IMR-90 (cell line): ENCODE data around the gene SAMM50. TPM values are rescaled to one million over a fixed set of nuclear protein-coding genes. Genes with fewer than 3 reads are reported as not detected.

Source experiments
- ATAC-seq: fragments of 200-7000 bp; cut with Tn5 transposase; 2 replicates; pipeline ENCODE4 v1.9.1; 2020; ENCODE audit warnings: low read depth, mild to moderate bottlenecking, moderate library complexity
- BruUV-seq: library from RNA; stranded (reverse); fragments of 400-500 nt; replicated peaks from 2 replicates; lab custom pipeline; 2021; lab: Mats Ljungman, UMichigan
- CTCF ChIA-PET: fragments of 300-600 bp; formaldehyde crosslinking; extraction: SDS; loops from one replicate; lab custom pipeline; 2021; ENCODE audit warnings: antibody characterized with exemption; lab: Yijun Ruan, JAX
- POLR2A ChIA-PET: fragments of 300-600 bp; sonication (Branson Sonifier 250); formaldehyde crosslinking; loops from one replicate; lab custom pipeline; 2022; ENCODE audit warnings: antibody characterized with exemption; ENCODE audit not compliant: unreplicated experiment; lab: Charles Lee
- DNase-seq: peaks from one replicate; pipeline ENCODE4 v3.0.0; 2013
- H2AFZ ChIP-seq: replicated peaks from 2 replicates; pipeline ENCODE3; 2013; ENCODE audit warnings: low read length, mild to moderate bottlenecking; ENCODE audit not compliant: poor library complexity
- H2AK5ac ChIP-seq: 2 replicates; pipeline ENCODE4 v1.6.1; 2013; ENCODE audit warnings: low read depth, low read length, inconsistent platforms
- H2AK9ac ChIP-seq: replicated peaks from 2 replicates; pipeline ENCODE3; 2013; ENCODE audit warnings: mild to moderate bottlenecking, low read depth, low read length, moderate library complexity; ENCODE audit not compliant: poor library complexity
- H2BK120ac ChIP-seq: 2 replicates; pipeline ENCODE4 v1.6.1; 2013; ENCODE audit warnings: low read depth, low read length, inconsistent platforms
- H2BK15ac ChIP-seq: 3 replicates; pipeline ENCODE4 v1.6.1; 2013; ENCODE audit warnings: low read depth, low read length, inconsistent platforms
- H2BK20ac ChIP-seq: 2 replicates; pipeline ENCODE4 v1.6.1; 2013; ENCODE audit warnings: low read depth, mild to moderate bottlenecking, inconsistent platforms, low read length, moderate library complexity
- H2BK5ac ChIP-seq: 2 replicates; pipeline ENCODE4 v1.6.1; 2013; ENCODE audit warnings: mild to moderate bottlenecking, low read depth, low read length, inconsistent platforms; ENCODE audit not compliant: poor library complexity, severe bottlenecking
- H3K14ac ChIP-seq: replicated peaks from 2 replicates; pipeline ENCODE4 v1.6.1; 2013; ENCODE audit warnings: low read depth, low read length, inconsistent platforms
- H3K18ac ChIP-seq: 2 replicates; pipeline ENCODE4 v1.6.1; 2013; ENCODE audit warnings: low read depth, low read length, control low read depth
- H3K23ac ChIP-seq: 2 replicates; pipeline ENCODE4 v1.6.1; 2013; ENCODE audit warnings: low read depth, low read length, inconsistent platforms
- H3K27ac ChIP-seq: 2 replicates; pipeline ENCODE4 v1.5.1; 2013; ENCODE audit warnings: mild to moderate bottlenecking, control low read depth, low read length; ENCODE audit not compliant: insufficient read depth
- H3K27me3 ChIP-seq: 2 replicates; pipeline ENCODE4 v1.6.1; 2013; ENCODE audit warnings: low read length; ENCODE audit not compliant: control insufficient read depth, insufficient read depth
- H3K36me3 ChIP-seq: 2 replicates; pipeline ENCODE4 v1.6.1; 2013; ENCODE audit warnings: low read length, mixed read lengths; ENCODE audit not compliant: control insufficient read depth, insufficient read depth
- H3K4ac ChIP-seq: 2 replicates; pipeline ENCODE4 v1.6.1; 2013; ENCODE audit warnings: low read depth, low read length, inconsistent platforms
- H3K4me1 ChIP-seq: 2 replicates; pipeline ENCODE4 v1.6.1; 2013; ENCODE audit warnings: low read length, mixed read lengths; ENCODE audit not compliant: control insufficient read depth, insufficient read depth
- H3K4me2 ChIP-seq: 2 replicates; pipeline ENCODE4 v1.6.1; 2013; ENCODE audit warnings: low read depth, mild to moderate bottlenecking, control low read depth, low read length, moderate library complexity
- H3K4me3 ChIP-seq: 2 replicates; pipeline ENCODE4 v1.5.1; 2013; ENCODE audit warnings: low read depth, mild to moderate bottlenecking, control low read depth, low read length, moderate library complexity; ENCODE audit not compliant: insufficient read depth
- H3K56ac ChIP-seq: 2 replicates; pipeline ENCODE4 v1.6.1; 2013; ENCODE audit warnings: low read length, inconsistent platforms; ENCODE audit not compliant: insufficient read depth; ENCODE audit errors: extremely low read depth
- H3K79me1 ChIP-seq, 2 experiments: 2 replicates each; pipeline ENCODE4 v1.6.1; 2013; ENCODE audit warnings: low read length in 2 of 2, inconsistent platforms in 1 of 2, low read depth in 1 of 2
- H3K9ac ChIP-seq: 2 replicates; pipeline ENCODE4 v1.6.1; 2013; ENCODE audit warnings: low read depth, low read length, control low read depth
- H3K9me1 ChIP-seq: 2 replicates; pipeline ENCODE4 v1.6.1; 2013; ENCODE audit warnings: low read length, inconsistent platforms; ENCODE audit not compliant: insufficient read depth
- H3K9me3 ChIP-seq: 2 replicates; pipeline ENCODE4 v1.6.1; 2013; ENCODE audit warnings: low read length; ENCODE audit not compliant: control insufficient read depth, insufficient read depth
- H4K20me1 ChIP-seq: 2 replicates; pipeline ENCODE4 v1.6.1; 2013; ENCODE audit warnings: low read length, inconsistent platforms; ENCODE audit not compliant: insufficient read depth
- H4K5ac ChIP-seq: 2 replicates; pipeline ENCODE4 v1.6.1; 2013; ENCODE audit warnings: mild to moderate bottlenecking, low read depth, low read length, control low read depth
- H4K8ac ChIP-seq, 2 experiments: 2 replicates each; pipeline ENCODE4 v1.6.1; 2013; ENCODE audit warnings: low read depth in 2 of 2, low read length in 2 of 2, control low read depth in 1 of 2, inconsistent platforms in 1 of 2
- H4K91ac ChIP-seq: 2 replicates; pipeline ENCODE4 v1.6.1; 2013; ENCODE audit warnings: low read depth, low read length, inconsistent platforms; ENCODE audit not compliant: insufficient read depth
- BHLHE40 ChIP-seq: fragments of 150-350 bp; IDR thresholded peaks from 2 replicates; pipeline ENCODE4 v1.6.1; 2016; ENCODE audit warnings: mild to moderate bottlenecking, low read depth, low read length
- CEBPB ChIP-seq: IDR thresholded peaks from 2 replicates; pipeline ENCODE4 v1.6.1; 2012; ENCODE audit warnings: low read depth, low read length, improper control_type of control experiment
- CHD1 ChIP-seq: IDR thresholded peaks from 2 replicates; pipeline ENCODE4 v1.6.1; 2012; ENCODE audit warnings: low read depth, low read length, improper control_type of control experiment
- CTCF ChIP-seq: conservative IDR thresholded peaks from 2 replicates; pipeline ENCODE4 v1.5.1; 2012; ENCODE audit warnings: mild to moderate bottlenecking, low read depth, low read length, improper control_type of control experiment
- FOS ChIP-seq: fragments of 150-350 bp; IDR thresholded peaks from 2 replicates; pipeline ENCODE4 v1.6.1; 2016; ENCODE audit warnings: low read depth, low read length
- MAFK ChIP-seq: IDR thresholded peaks from 2 replicates; pipeline ENCODE4 v1.6.1; 2012; ENCODE audit warnings: low read depth, low read length, improper control_type of control experiment
- RAD21 ChIP-seq: IDR thresholded peaks from 2 replicates; pipeline ENCODE4 v1.6.1; 2012; ENCODE audit warnings: low read length, improper control_type of control experiment
- RFX5 ChIP-seq: IDR thresholded peaks from 2 replicates; pipeline ENCODE4 v1.8.0; 2012; ENCODE audit warnings: low read depth, mild to moderate bottlenecking, low read length, moderate library complexity
- SMC3 ChIP-seq: fragments of 150-350 bp; IDR thresholded peaks from 2 replicates; pipeline ENCODE4 v1.6.1; 2016; ENCODE audit warnings: low read depth, mild to moderate bottlenecking, antibody characterized with exemption, low read length, moderate library complexity
- USF2 ChIP-seq: fragments of 150-350 bp; IDR thresholded peaks from 2 replicates; pipeline ENCODE4 v1.6.1; 2017; ENCODE audit warnings: mild to moderate bottlenecking, antibody characterized with exemption, low read length, low read depth
- WGBS, 2 experiments: methylation state at CpG; one replicate each; pipeline versions ENCODE4 v1.1.5 to v1.1.7; 2013; ENCODE audit warnings: missing lambda C conversion rate in 2 of 2; ENCODE audit not compliant: insufficient read length in 1 of 2; ENCODE audit errors: extremely low coverage in 2 of 2; 5-methylcytosine and 5-hydroxymethylcytosine counted together
- dilution Hi-C: fragments of 300-500 bp; cut with HindIII; formaldehyde crosslinking; loops from one replicate; pipeline ENCODE4 v1.14.3; 2018; ENCODE audit warnings: low sequenced_read_pairs; ENCODE audit not compliant: unreplicated experiment
- in situ Hi-C: fragments of 300-500 bp; cut with MboI; formaldehyde crosslinking; loops from 3 replicates; pipeline ENCODE4 v1.14.3; 2019; ENCODE audit warnings: low sequenced_read_pairs, inconsistent platforms, mixed read lengths
- intact Hi-C: fragments of 100-400 bp; cut with micrococcal nuclease; formaldehyde crosslinking; loops from 2 replicates; pipeline ENCODE4 v1.10.0; 2022
- polyA plus RNA-seq, 3 experiments: library from polyadenylated mRNA; depleted of rRNA; stranded (reverse); fragments of >200 nt; gene quantifications; 2 replicates each; pipeline ENCODE4 v1.2.3, GENCODE V29; 2012; ENCODE audit warnings: low replicate concordance in 1 of 3
- total RNA-seq: library from RNA; depleted of rRNA; stranded (reverse); fragments of >200 nt; gene quantifications from 2 replicates; pipeline ENCODE4 v1.2.3, GENCODE V29; 2012

The SAMM50 gene
- total and polyA plus RNA-seq, 2 of the 4 experiments (the other 2 are of a cell fraction) = 40.6 to 43.7 TPM

GRCh38 chr22:43988116-43988820 is 33.0 kb downstream of the SAMM50 start:
- no peak overlapping the region for H2BK20ac ChIP-seq
- no peak overlapping the region for H2AK9ac ChIP-seq
- DNase-seq (no peak), ATAC-seq (no peak)
- BruUV-seq = no TSS peak
- intact Hi-C loops (no loop called here), dilution Hi-C loops (no loop called here), in situ Hi-C loops (no loop called here)
- no peaks in the 10 kb centered on the region for H3K9me1 ChIP-seq
- no peak overlapping the region for H4K5ac ChIP-seq
- H3K56ac ChIP-seq = no peak overlapping the region
- no peak overlapping the region for H3K9ac ChIP-seq
- H2BK15ac ChIP-seq = no peak overlapping the region
- H4K8ac ChIP-seq = no peak overlapping the region
- H3K9me3 ChIP-seq = no peaks in the 10 kb centered on the region
- peaks cover 15% of the 10 kb centered on the region for H4K20me1 ChIP-seq
- no peak overlapping the region for H2AK5ac ChIP-seq
- 40% methylated on average over 1 of the region's 8 CpGs; no CpG with 5 or more reads in 1 of the 2 experiments for WGBS, 2 experiments
- no peak overlapping the region for H3K4me3 ChIP-seq
- H3K4me2 ChIP-seq = no peak overlapping the region
- H3K36me3 ChIP-seq = peaks cover 53% of the 10 kb centered on the region
- no peak overlapping the region for H4K91ac ChIP-seq
- H3K27me3 ChIP-seq = no peaks in the 10 kb centered on the region
- POLR2A ChIA-PET = no interaction called here
- H3K18ac ChIP-seq = no peak overlapping the region
- H3K79me1 ChIP-seq = peaks cover 0 to 9% of the 10 kb centered on the region in 2 experiments; a peak in 2 of 4 replicates
- no peak overlapping the region for H2AFZ ChIP-seq
- peaks cover 5% of the 10 kb centered on the region; the same call in 1 of the 2 replicates for H3K4me1 ChIP-seq
- H3K4ac ChIP-seq = no peak overlapping the region
- H2BK120ac ChIP-seq = no peak overlapping the region
- H3K27ac ChIP-seq = no peak overlapping the region
- H2BK5ac ChIP-seq = no peak overlapping the region
- CTCF ChIA-PET = no interaction called here
- no peak overlapping the region for H3K14ac ChIP-seq
- no peak for TF ChIP-seq BHLHE40
- TF ChIP-seq USF2 = no peak
- TF ChIP-seq RAD21 = no peak
- TF ChIP-seq FOS = no peak
- TF ChIP-seq SMC3 = no peak
- TF ChIP-seq RFX5 = no peak
- no peak for TF ChIP-seq CHD1
- TF ChIP-seq MAFK = no peak
- no peak for TF ChIP-seq CTCF
- no peak for TF ChIP-seq CEBPB
- H3K23ac ChIP-seq = no peak overlapping the region
